Measurements from ENCODE around the gene LINGO3.

Gene LINGO3

GRCh38 chr19:2326699-2327360, 18.9 kb upstream of the LINGO3 start:
- no peak for DNase-seq

DNA sequence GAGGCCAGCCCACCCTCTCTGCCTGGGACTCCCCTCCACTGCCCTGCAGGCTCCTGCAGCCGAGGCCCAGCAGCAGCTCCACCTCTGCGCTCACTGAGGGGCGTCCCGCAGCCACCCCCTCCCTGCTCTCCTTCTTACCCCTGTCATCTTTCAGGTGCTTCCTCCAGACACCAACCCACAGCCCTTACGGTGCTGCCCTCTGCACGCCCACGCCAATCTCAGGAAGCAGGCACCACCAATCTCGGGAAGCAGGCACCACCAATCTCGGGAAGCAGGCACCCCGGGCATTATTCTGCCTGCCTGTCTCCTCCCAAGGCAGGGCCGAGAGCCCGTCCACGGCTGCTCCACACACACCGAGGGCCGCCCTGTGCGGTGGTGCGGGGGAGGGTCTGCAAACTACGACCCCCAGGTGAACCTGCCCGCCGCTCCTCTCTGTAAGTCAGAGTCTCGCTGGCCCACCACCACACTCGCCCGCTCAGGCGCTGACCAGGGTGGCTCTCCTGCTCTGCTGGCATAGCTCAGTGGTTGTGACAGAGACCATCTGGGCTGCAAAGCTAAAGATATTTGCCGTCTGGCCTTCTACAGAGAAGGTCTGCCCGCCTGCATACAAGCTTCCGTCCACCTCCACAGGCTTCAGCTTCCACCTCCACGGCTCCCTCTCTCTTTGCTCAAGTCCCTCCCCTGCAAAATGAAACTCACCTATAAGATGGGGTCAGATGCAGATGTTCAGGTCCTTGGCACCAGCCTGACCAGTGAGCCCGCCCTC, 17.5 kb upstream of the LINGO3 start:
- DNase-seq, result no peak

- DNase-seq, result no peak
Observed at GRCh38 chr19:2324220-2324948, 16.4 kb upstream of the LINGO3 start.

- DNase-seq, result no peak
Observed at GRCh38 chr19:2323707-2324106, 15.8 kb upstream of the LINGO3 start.

GRCh38 chr19:2321565-2322283, 13.8 kb upstream of the LINGO3 start:
- no peak for DNase-seq

- no peak for DNase-seq
Observed at GRCh38 chr19:2320939-2321338, 13.0 kb upstream of the LINGO3 start.

DNA sequence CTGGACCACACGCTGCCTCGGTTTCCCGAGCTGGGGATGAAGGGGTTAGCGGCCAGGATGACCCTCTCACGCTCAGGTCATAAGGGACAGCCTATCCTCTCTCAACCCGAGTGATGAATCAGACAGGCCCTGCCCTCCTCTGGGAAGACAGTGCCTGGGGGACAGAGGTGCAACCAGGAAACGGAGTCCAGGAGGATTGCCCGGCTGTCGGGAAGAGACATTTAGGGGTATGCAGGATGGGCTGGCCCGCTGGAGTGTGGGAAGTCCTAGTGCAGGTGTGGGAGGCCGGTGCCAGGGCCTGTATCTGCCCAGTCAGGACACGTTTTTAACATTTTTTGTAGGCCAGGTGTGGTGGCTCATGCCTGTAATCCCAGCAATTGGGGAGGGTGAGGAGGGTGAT, 12.1 kb upstream of the LINGO3 start:
- no peak for DNase-seq

DNA sequence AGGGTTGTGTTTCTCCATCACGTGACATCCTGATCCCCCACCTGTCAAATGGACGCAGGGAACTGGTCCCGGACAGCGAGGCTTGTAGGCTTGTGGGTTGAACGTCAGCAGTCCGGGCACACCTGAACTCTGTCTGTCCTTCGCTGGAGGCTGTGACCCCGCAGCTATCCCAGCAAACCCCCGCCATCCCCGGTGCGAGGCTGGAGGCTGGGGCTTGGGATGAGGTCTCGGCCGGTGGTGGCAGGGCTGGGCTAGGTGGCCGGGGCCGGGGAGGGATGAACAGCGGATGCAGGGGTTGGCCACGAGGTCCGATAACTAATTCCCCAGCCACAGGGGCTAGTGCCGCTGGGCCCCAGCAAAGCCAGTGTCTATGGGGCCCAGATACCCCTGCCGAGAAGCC, 11.6 kb upstream of the LINGO3 start:
- no peak for DNase-seq

GRCh38 chr19:2318923-2319322, 11.0 kb upstream of the LINGO3 start:
- no peak for DNase-seq

DNA sequence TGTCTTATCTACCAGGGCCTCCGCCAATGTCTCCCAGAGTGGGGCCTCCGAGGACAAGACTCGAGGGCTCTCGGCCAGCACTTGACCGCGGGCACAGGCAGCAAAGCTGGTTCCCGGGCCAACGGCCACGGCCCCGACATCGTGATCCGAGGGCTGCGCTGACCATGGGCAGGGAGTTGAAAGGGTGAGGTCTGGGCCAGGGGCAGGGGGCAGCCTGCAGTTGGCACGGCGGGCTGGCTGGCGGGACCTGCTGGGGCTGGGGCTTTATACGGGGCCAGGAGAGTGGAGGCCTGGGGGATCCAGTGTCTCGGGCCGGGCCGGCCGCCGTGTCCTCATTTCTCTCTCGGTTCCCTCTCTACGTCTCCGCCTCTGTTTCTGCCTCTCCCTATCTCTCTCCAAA, 9.8 kb upstream of the LINGO3 start:
- DNase-seq, result no peak

GRCh38 chr19:2317300-2317699, 9.3 kb upstream of the LINGO3 start:
- DNase-seq, result no peak

GRCh38 chr19:2315818-2316353, 7.9 kb upstream of the LINGO3 start:
- DNase-seq, result no peak

GRCh38 chr19:2315121-2315817, 7.3 kb upstream of the LINGO3 start:
- DNase-seq, result no peak

DNA sequence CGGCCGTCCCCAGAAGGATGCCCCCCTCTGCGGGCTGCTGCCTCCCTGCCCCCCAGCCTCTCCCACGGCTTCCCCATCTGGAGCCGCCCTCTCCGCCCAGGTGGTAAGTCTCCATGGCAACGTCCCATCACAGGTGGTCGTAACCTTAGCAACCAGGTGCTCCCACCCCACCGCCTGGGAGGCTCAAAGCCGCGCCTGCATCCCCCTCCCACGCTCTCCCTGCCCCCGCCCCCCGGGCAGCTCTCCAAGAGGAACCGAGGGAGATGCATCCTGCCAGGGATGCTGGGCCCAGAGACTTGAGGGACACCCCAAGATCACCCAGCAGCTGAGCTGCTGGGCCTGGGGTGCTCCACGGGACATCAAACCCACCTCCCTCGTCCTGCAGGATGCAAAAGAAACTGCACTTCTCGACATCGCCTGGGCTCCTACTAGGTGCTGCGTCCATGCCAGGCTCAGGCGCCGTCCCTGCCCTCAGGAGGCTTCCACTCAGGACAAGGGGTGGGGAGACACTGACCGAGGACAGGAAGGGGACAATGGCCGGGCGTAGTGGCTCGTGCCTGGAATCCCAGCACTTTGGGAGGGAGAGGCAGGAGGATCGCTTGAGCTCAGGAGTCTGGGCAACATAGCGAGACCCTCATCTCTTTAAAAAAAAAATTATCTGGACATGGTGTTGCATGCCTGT, 5.0 kb upstream of the LINGO3 start:
- no peak for DNase-seq

GRCh38 chr19:2311093-2311492, 3.1 kb upstream of the LINGO3 start:
- DNase-seq, result no peak

GRCh38 chr19:2309734-2310362, 1.9 kb upstream of the LINGO3 start:
- peak in 1 of 2 experiments; percentile 73 for DNase-seq

- no peak for DNase-seq
Observed at GRCh38 chr19:2307518-2308012, 389 bp downstream of the LINGO3 start.

DNA sequence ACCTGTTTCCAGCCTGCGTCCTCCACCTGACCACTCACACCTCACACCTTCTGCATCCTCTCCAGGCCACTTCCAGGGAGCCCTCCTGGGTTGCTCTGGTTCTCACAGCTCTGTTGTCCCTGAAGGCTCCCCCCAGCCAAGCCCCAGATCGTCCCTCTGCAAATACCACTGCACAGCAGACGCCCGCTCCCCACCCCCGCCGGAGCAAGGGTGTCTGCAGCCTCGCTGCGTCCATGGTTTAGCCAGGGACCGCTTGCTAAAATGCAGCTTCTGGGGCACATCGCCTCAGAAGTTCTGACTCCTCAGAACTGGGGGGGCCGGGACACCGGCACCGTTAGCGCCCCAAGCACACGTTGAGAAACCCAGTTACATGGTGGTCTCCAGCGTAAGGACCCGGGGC, 983 bp downstream of the LINGO3 start:
- no peak for DNase-seq

- DNase-seq, result no peak
Observed at GRCh38 chr19:2306281-2306806, 1.6 kb downstream of the LINGO3 start.

GRCh38 chr19:2305452-2306280, 2.3 kb downstream of the LINGO3 start:
- no peak for DNase-seq

Measured in NCI-H2081 (cell line).